ENCODE data around the gene USP14.

Gene USP14

DNA sequence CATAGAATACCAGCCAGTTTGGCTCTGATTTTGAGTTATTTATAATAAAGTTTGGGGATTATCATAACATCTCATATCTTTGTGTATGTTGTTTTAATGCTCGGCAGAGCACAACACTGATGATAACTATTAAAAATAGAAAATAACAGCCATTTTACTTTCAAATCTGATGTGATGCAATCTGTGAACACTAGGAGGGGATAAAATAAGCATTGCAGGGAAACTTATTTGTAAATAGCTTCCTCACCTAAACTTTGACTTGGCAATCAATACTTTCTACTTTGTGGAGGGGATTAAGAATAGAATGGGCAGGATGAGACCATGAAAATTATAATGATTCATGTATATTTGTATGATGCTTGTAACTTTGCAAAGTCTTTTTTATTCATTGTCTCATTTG, 54.4 kb downstream of the USP14 start:
- Histone ChIP-seq H3K4me1 (ENCODE audit: control insufficient read depth, insufficient read depth, low read length) (no peaks in the 10 kb centered on the region), H3K4me3 (ENCODE audit: low read length) (no peak overlapping the region), H3K9me3 (ENCODE audit: control insufficient read depth, low read length) (no peaks in the 10 kb centered on the region), H3K9ac (ENCODE audit: low read length) (no peak overlapping the region), H3K36me3 (ENCODE audit: control insufficient read depth, insufficient read depth, low read length, severe bottlenecking) (peaks cover 87% of the 10 kb centered on the region), H3K27me3 (replicated peaks; ENCODE audit: control insufficient read depth, insufficient read depth, low read length) (no peaks in the 10 kb centered on the region)
- peak; percentile 7 for DNase-seq (ENCODE audit: low read depth)

GRCh38 chr18:213505-213904, 55.1 kb downstream of the USP14 start:
- H3K4me1 ChIP-seq (ENCODE audit: control insufficient read depth, insufficient read depth, low read length), result no peaks in the 10 kb centered on the region
- DNase-seq (ENCODE audit: low read depth), result no peak
- H3K4me3 ChIP-seq (ENCODE audit: low read length), result no peak overlapping the region
- H3K27me3 ChIP-seq (replicated peaks; ENCODE audit: control insufficient read depth, insufficient read depth, low read length), result no peaks in the 10 kb centered on the region
- H3K9ac ChIP-seq (ENCODE audit: low read length), result no peak overlapping the region
- no peaks in the 10 kb centered on the region for H3K9me3 ChIP-seq (ENCODE audit: control insufficient read depth, low read length)
- peaks cover 94% of the 10 kb centered on the region for H3K36me3 ChIP-seq (ENCODE audit: control insufficient read depth, insufficient read depth, low read length, severe bottlenecking)

GRCh38 chr18:213966-214365, 55.6 kb downstream of the USP14 start:
- no peaks in the 10 kb centered on the region for H3K4me1 ChIP-seq (ENCODE audit: control insufficient read depth, insufficient read depth, low read length)
- no peak overlapping the region for H3K4me3 ChIP-seq (ENCODE audit: low read length)
- H3K36me3 ChIP-seq (ENCODE audit: control insufficient read depth, insufficient read depth, low read length, severe bottlenecking), result peaks cover 97% of the 10 kb centered on the region
- H3K9me3 ChIP-seq (ENCODE audit: control insufficient read depth, low read length), result no peaks in the 10 kb centered on the region
- H3K27me3 ChIP-seq (replicated peaks; ENCODE audit: control insufficient read depth, insufficient read depth, low read length), result no peaks in the 10 kb centered on the region
- DNase-seq (ENCODE audit: low read depth), result no peak
- no peak overlapping the region for H3K9ac ChIP-seq (ENCODE audit: low read length)

GRCh38 chr18:215448-216010, 57.2 kb downstream of the USP14 start:
- Histone ChIP-seq H3K4me3 (ENCODE audit: low read length) (no peak overlapping the region), H3K36me3 (ENCODE audit: control insufficient read depth, insufficient read depth, low read length, severe bottlenecking) (peaks cover 82% of the 10 kb centered on the region), H3K9ac (ENCODE audit: low read length) (no peak overlapping the region), H3K9me3 (ENCODE audit: control insufficient read depth, low read length) (no peaks in the 10 kb centered on the region), H3K4me1 (ENCODE audit: control insufficient read depth, insufficient read depth, low read length) (no peaks in the 10 kb centered on the region), H3K27me3 (replicated peaks; ENCODE audit: control insufficient read depth, insufficient read depth, low read length) (no peaks in the 10 kb centered on the region)
- no peak for DNase-seq (ENCODE audit: low read depth)

DNA sequence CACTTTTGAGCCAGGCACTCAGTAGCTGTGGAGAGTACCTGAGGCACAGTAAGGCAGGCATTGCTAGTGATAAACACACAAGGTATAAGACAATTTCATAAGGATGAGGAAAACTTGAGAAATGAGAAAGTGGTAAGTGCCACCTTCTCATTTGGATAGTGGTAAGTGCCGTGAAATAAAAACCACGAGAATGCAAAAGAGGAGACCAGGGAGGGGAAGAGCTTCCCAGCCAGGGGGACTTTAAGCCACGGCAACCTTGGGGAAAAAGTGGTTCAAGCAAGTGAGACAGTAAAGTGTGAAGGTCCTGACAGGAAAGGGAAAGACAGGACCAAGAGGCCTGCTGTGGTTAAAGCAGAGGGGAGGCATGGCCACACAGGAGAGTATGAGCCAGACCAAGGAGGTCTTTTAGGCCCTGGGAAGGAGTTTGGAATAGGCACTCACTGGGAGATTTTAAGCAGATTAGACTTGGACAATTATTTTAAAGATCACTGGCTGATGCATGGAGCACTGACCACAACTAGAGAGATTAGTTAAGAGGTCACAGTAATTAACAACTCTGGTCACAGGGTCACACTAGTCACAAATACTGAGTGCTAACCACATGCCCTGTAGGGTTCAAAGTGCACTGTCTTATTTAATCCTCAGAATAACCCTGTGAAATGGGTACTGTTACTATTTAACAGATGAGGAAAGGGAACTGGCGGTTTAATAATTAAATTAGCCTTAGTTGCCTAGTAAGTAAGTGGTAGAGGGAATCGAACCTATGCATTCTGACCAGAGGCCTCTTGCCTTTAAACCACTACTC, 59.4 kb downstream of the USP14 start:
- Histone ChIP-seq H3K4me3 (ENCODE audit: low read length) (no peak overlapping the region), H3K36me3 (ENCODE audit: control insufficient read depth, insufficient read depth, low read length, severe bottlenecking) (peaks cover 75% of the 10 kb centered on the region), H3K27me3 (replicated peaks; ENCODE audit: control insufficient read depth, insufficient read depth, low read length) (no peaks in the 10 kb centered on the region), H3K9me3 (ENCODE audit: control insufficient read depth, low read length) (no peaks in the 10 kb centered on the region), H3K4me1 (ENCODE audit: control insufficient read depth, insufficient read depth, low read length) (no peaks in the 10 kb centered on the region), H3K9ac (ENCODE audit: low read length) (no peak overlapping the region)
- no peak for DNase-seq (ENCODE audit: low read depth)

- Histone ChIP-seq H3K36me3 (ENCODE audit: control insufficient read depth, insufficient read depth, low read length, severe bottlenecking) (peaks cover 73% of the 10 kb centered on the region), H3K4me3 (ENCODE audit: low read length) (no peak overlapping the region)
- DNase-seq (ENCODE audit: low read depth), result no peak
These were observed 62.4 kb downstream of the USP14 start for GRCh38 chr18:220708-221107.

GRCh38 chr18:225745-226144, 67.4 kb downstream of the USP14 start:
- no peak for DNase-seq (ENCODE audit: low read depth)
- no peaks in the 10 kb centered on the region for H3K4me1 ChIP-seq (ENCODE audit: control insufficient read depth, insufficient read depth, low read length)
- H3K36me3 ChIP-seq (ENCODE audit: control insufficient read depth, insufficient read depth, low read length, severe bottlenecking), result peaks cover 55% of the 10 kb centered on the region
- H3K9ac ChIP-seq (ENCODE audit: low read length), result no peak overlapping the region
- no peak overlapping the region for H3K4me3 ChIP-seq (ENCODE audit: low read length)
- H3K9me3 ChIP-seq (ENCODE audit: control insufficient read depth, low read length), result no peaks in the 10 kb centered on the region
- H3K27me3 ChIP-seq (replicated peaks; ENCODE audit: control insufficient read depth, insufficient read depth, low read length), result no peaks in the 10 kb centered on the region

More at GRCh38 chr18:220708-221107, 62.4 kb downstream of the USP14 start:
- Histone ChIP-seq H3K9me3 (ENCODE audit: control insufficient read depth, low read length) (no peaks in the 10 kb centered on the region), H3K27me3 (replicated peaks; ENCODE audit: control insufficient read depth, insufficient read depth, low read length) (no peaks in the 10 kb centered on the region), H3K4me1 (ENCODE audit: control insufficient read depth, insufficient read depth, low read length) (no peaks in the 10 kb centered on the region), H3K9ac (ENCODE audit: low read length) (no peak overlapping the region)

DNA sequence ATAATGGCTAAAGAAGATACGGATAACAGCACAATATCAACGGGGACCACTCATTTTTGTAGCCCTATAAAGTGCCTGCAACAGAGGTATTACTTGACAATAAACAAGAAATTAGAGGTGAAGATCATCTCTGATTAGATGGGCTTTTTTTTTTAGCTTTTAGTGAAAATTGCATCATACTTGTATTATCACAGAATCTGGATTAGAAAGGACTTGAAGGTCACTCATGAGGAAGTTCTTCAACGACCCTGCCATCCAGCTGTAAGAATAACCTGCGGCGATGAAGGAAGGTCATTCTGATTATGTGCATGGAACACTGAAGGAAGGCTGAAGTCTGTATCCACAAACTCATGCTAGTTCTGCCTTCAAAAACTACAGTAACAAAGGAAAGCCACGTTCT, 69.0 kb downstream of the USP14 start:
- Histone ChIP-seq H3K4me1 (ENCODE audit: control insufficient read depth, insufficient read depth, low read length) (no peaks in the 10 kb centered on the region), H3K4me3 (ENCODE audit: low read length) (no peak overlapping the region), H3K9ac (ENCODE audit: low read length) (no peak overlapping the region), H3K36me3 (ENCODE audit: control insufficient read depth, insufficient read depth, low read length, severe bottlenecking) (peaks cover 43% of the 10 kb centered on the region), H3K9me3 (ENCODE audit: control insufficient read depth, low read length) (no peaks in the 10 kb centered on the region), H3K27me3 (replicated peaks; ENCODE audit: control insufficient read depth, insufficient read depth, low read length) (no peaks in the 10 kb centered on the region)
- DNase-seq (ENCODE audit: low read depth), result no peak

DNA sequence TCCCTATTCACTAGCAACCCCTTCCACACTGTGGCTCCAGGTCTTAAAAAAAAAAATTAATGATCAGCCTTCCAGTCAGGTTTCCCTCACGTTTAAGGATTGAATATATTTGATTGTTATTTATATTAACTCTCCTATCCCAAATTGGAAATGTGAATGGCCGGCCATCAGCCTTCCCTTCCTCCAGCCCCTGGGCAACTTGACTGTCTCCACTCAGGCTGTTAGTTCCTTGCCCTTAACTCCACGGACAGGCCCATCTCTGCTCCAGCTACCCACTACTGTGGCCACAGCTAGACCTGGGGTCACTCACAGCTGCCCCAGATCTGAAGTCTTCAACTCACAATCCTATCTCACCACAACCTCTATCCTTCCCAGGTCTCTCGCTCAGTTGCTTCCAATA, 69.5 kb downstream of the USP14 start:
- Histone ChIP-seq H3K27me3 (replicated peaks; ENCODE audit: control insufficient read depth, insufficient read depth, low read length) (no peaks in the 10 kb centered on the region), H3K4me1 (ENCODE audit: control insufficient read depth, insufficient read depth, low read length) (no peaks in the 10 kb centered on the region), H3K9me3 (ENCODE audit: control insufficient read depth, low read length) (no peaks in the 10 kb centered on the region), H3K4me3 (ENCODE audit: low read length) (no peak overlapping the region), H3K9ac (ENCODE audit: low read length) (no peak overlapping the region), H3K36me3 (ENCODE audit: control insufficient read depth, insufficient read depth, low read length, severe bottlenecking) (peaks cover 38% of the 10 kb centered on the region)
- no peak for DNase-seq (ENCODE audit: low read depth)

GRCh38 chr18:228586-228985, 70.2 kb downstream of the USP14 start:
- Histone ChIP-seq H3K9me3 (ENCODE audit: control insufficient read depth, low read length) (no peaks in the 10 kb centered on the region), H3K4me1 (ENCODE audit: control insufficient read depth, insufficient read depth, low read length) (no peaks in the 10 kb centered on the region), H3K9ac (ENCODE audit: low read length) (no peak overlapping the region), H3K4me3 (ENCODE audit: low read length) (no peak overlapping the region), H3K36me3 (ENCODE audit: control insufficient read depth, insufficient read depth, low read length, severe bottlenecking) (peaks cover 31% of the 10 kb centered on the region), H3K27me3 (replicated peaks; ENCODE audit: control insufficient read depth, insufficient read depth, low read length) (no peaks in the 10 kb centered on the region)
- DNase-seq (ENCODE audit: low read depth), result peak; percentile 22

DNA sequence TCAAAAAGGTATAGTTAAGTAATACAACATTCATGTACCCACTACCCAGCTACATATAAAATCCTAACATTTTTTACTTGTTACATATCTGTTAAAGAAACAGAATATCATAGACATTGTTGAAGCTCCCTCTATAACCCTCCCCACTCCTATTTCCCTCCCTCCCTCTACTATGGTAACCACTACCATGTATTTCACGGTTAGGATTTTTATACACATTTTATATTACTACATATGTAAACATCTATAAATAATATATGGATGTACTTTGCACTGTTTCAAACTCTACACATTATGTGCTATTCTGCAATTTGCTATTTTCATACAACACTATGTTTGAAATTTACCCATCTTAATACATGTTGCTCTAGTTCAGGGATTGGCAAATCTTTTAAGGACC, 73.2 kb downstream of the USP14 start:
- Histone ChIP-seq H3K4me3 (ENCODE audit: low read length) (no peak overlapping the region), H3K4me1 (ENCODE audit: control insufficient read depth, insufficient read depth, low read length) (no peaks in the 10 kb centered on the region), H3K27me3 (replicated peaks; ENCODE audit: control insufficient read depth, insufficient read depth, low read length) (no peaks in the 10 kb centered on the region), H3K36me3 (ENCODE audit: control insufficient read depth, insufficient read depth, low read length, severe bottlenecking) (peaks cover 4% of the 10 kb centered on the region), H3K9ac (ENCODE audit: low read length) (no peak overlapping the region), H3K9me3 (ENCODE audit: control insufficient read depth, low read length) (no peaks in the 10 kb centered on the region)
- DNase-seq (ENCODE audit: low read depth), result no peak

Measured in adipocyte (in vitro differentiated cells).